ENCODE measurements around the gene SLC22A12. TPM values are rescaled to one million over a fixed set of nuclear protein-coding genes. Genes with fewer than 3 reads are reported as not detected.

The SLC22A12 gene
- total RNA-seq, 1 donor from 2014 or later: not detected

- Mint-ChIP-seq H3K4me3 (ENCODE audit: unreplicated experiment) (no peak overlapping the region), H3K4me1 (ENCODE audit: low read depth, unreplicated experiment) (peaks cover 4% of the 10 kb centered on the region), H3K27ac (ENCODE audit: unreplicated experiment) (no peak overlapping the region), H3K9me3 (ENCODE audit: unreplicated experiment) (no peaks in the 10 kb centered on the region), H3K27me3 (ENCODE audit: unreplicated experiment) (peaks cover 9% of the 10 kb centered on the region), H3K36me3 (ENCODE audit: unreplicated experiment) (no peaks in the 10 kb centered on the region)
- TF ChIP-seq CTCF (IDR thresholded peaks at IDR 0.05; ENCODE audit: partially characterized antibody, unreplicated experiment): no peak
- no peak for DNase-seq
These were observed 17.0 kb downstream of the SLC22A12 start for GRCh38 chr11:64608046-64608445.

DNA sequence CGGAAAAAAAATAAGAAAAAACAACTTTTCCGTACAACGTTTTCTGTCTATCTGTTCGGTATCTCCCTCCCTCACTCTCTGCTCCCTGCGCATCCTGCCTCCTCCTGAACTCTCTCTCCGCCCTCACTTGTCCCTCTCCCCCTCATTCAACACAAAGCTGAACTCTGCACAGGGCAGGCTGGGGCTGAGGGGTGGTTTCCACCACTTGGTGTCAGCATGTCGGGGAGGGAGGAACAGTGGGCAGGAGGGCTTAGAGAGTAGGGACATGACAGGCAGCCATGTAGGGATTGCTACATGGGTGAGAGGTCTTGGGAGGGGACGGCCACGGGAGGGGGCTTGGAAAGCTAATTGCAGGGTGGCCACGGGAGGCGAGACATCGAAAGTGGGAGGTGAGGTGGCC, 17.6 kb downstream of the SLC22A12 start:
- TF ChIP-seq CTCF (IDR thresholded peaks at IDR 0.05; ENCODE audit: partially characterized antibody, unreplicated experiment): no peak
- no peak overlapping the region for H3K4me3 Mint-ChIP-seq (ENCODE audit: unreplicated experiment)
- H3K27ac Mint-ChIP-seq (ENCODE audit: unreplicated experiment): no peak overlapping the region
- no peak for DNase-seq
- H3K36me3 Mint-ChIP-seq (ENCODE audit: unreplicated experiment): no peaks in the 10 kb centered on the region
- H3K9me3 Mint-ChIP-seq (ENCODE audit: unreplicated experiment): peaks cover 2% of the 10 kb centered on the region
- peaks cover 9% of the 10 kb centered on the region for H3K27me3 Mint-ChIP-seq (ENCODE audit: unreplicated experiment)
- peaks cover 4% of the 10 kb centered on the region for H3K4me1 Mint-ChIP-seq (ENCODE audit: low read depth, unreplicated experiment)

- Mint-ChIP-seq H3K27ac (ENCODE audit: unreplicated experiment) (no peak overlapping the region), H3K4me3 (ENCODE audit: unreplicated experiment) (no peak overlapping the region), H3K4me1 (ENCODE audit: low read depth, unreplicated experiment) (peaks cover 4% of the 10 kb centered on the region), H3K27me3 (ENCODE audit: unreplicated experiment) (peaks cover 9% of the 10 kb centered on the region), H3K36me3 (ENCODE audit: unreplicated experiment) (no peaks in the 10 kb centered on the region), H3K9me3 (ENCODE audit: unreplicated experiment) (peaks cover 3% of the 10 kb centered on the region)
- no peak for TF ChIP-seq CTCF (IDR thresholded peaks at IDR 0.05; ENCODE audit: partially characterized antibody, unreplicated experiment)
- no peak for DNase-seq
These were observed 18.5 kb downstream of the SLC22A12 start for GRCh38 chr11:64609436-64610047.

- TF ChIP-seq CTCF (IDR thresholded peaks at IDR 0.05; ENCODE audit: partially characterized antibody, unreplicated experiment): no peak
- Mint-ChIP-seq H3K27ac (ENCODE audit: unreplicated experiment) (no peak overlapping the region), H3K4me3 (ENCODE audit: unreplicated experiment) (no peak overlapping the region), H3K4me1 (ENCODE audit: low read depth, unreplicated experiment) (peaks cover 4% of the 10 kb centered on the region), H3K9me3 (ENCODE audit: unreplicated experiment) (peaks cover 3% of the 10 kb centered on the region), H3K36me3 (ENCODE audit: unreplicated experiment) (no peaks in the 10 kb centered on the region), H3K27me3 (ENCODE audit: unreplicated experiment) (peaks cover 9% of the 10 kb centered on the region)
- no peak for DNase-seq
These were observed 19.6 kb downstream of the SLC22A12 start for GRCh38 chr11:64610596-64610995.

- Mint-ChIP-seq H3K27ac (ENCODE audit: unreplicated experiment) (no peak overlapping the region), H3K4me1 (ENCODE audit: low read depth, unreplicated experiment) (peaks cover 4% of the 10 kb centered on the region), H3K36me3 (ENCODE audit: unreplicated experiment) (no peaks in the 10 kb centered on the region), H3K27me3 (ENCODE audit: unreplicated experiment) (peaks cover 10% of the 10 kb centered on the region), H3K4me3 (ENCODE audit: unreplicated experiment) (no peak overlapping the region), H3K9me3 (ENCODE audit: unreplicated experiment) (peaks cover 3% of the 10 kb centered on the region)
- TF ChIP-seq CTCF (IDR thresholded peaks at IDR 0.05; ENCODE audit: partially characterized antibody, unreplicated experiment): no peak
- DNase-seq: no peak
These were observed 20.2 kb downstream of the SLC22A12 start for GRCh38 chr11:64611176-64611575.
